Stimulated activated CD4-positive, alpha-beta T cell treated with anti-CD3 and anti-CD28 coated beads, Interleukin-12 subunit alpha, Interleukin-12 subunit beta, amount 100 ng/mL, for 4 hours (primary cell): ENCODE results near the gene HNRNPM.
"Not testable (repeated sequence)": the region's sequence is repeated elsewhere in the genome, so short reads cannot be mapped to it uniquely, and the experiment has no call there.

ENCODE experiments used
- DNase-seq: peaks from one replicate; pipeline ENCODE4 v3.0.0-alpha.2; 2020

HNRNPM gene

DNA sequence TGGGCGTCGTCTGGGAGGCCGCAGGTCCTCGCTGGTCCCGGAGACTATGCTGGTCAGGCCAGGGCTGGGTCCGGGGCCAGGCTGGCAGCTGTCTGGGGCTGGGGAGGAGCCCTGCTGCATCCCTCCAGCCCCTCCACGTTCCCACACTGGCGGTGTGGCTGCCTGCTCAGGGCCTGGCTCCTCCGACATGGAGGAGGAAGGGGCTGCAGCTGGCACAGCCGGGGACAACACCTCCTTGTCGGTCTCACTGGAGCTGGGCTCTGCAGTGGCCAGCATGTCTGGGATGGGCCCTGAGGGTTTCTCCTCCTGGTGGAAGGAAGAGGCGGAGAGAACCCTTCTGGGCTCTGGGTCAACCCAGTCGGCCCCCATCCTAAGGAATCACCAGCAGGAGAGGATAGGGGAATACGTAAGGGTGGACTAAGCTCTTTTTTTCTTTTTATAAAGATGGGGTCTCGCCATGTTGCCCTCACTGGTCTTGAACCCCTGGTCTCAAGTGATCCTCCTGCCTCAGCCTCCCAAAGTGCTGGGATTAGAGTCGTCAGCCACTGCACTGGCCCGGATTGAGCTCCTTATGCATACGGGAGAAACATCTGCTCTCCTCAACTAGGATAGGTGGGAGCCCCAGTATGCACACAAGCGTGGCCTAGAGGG lies 68.4 kb downstream of the HNRNPM start:
- DNase-seq = no peak

DNA sequence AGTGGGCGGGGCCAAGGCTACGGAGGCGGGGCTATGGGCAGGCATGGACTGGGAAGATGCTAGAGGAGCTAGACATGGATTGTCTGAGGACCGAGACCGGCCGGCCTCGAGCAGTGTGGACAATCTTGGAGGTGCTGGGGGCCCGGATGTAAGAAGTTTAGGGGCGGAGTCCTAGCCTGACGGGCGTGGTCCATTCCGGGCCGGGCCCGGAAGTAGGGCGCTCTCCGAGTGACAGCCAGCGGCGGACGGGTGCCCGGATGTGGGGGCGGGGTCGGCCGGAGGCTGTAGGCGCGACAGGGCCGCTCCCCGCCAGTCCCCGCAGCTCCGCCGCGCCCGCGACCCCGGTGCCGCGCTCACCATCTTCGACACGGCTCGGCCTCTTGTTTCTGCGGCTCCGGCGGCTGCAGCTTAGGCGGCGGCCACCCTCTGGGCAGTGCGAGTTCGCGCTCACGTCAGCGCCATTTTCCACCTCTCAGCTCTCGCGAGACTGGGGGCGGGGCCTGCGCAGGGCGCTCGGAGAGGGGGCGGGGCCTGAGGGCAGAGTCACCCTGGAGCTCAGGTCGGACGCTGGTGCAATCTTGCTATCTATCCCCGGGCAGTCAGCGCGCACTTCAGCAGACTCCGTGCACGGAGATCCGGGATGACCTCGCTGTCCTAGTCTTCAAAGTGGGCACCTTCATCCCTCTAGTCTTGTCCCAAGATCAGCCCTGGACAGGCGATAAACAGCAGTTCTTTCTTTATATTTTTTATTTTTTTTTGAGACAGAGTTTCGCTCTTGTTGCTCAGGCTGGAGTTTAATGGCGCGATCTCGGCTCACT lies 69.1 kb downstream of the HNRNPM start, which contains the start of gene ZNF414:
TSS of gene ZNF414 (minus strand) at position 481 of the 818 bp plus-strand sequence. CDS start at position 360, 121 bp downstream.
- peak; percentile 99 for DNase-seq

DNA sequence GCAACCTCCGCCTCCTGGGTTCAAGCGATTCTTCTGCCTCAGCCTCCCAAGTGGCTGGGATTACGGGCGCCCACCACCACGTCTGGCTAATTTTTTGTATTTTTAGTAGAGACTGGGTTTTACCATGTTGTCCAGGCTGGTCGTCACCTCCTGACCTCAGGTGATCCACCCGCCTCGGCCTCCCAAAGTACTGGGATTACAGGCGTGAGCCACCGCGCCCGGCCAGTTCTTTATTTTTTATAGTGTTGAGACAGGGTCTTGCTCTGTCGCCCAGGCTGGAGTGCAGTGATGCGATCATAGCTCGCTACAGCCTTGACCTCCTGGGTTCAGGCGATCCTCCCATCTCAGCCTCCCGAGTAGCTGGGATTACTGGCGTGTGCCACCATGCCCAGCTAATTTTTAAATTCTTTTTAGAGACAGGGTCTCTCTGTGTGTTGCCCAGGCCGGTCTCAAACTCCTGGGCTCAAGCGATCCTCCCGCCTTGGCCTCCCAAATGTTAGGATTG lies 69.8 kb downstream of the HNRNPM start:
- not testable (repeated sequence) for DNase-seq

DNA sequence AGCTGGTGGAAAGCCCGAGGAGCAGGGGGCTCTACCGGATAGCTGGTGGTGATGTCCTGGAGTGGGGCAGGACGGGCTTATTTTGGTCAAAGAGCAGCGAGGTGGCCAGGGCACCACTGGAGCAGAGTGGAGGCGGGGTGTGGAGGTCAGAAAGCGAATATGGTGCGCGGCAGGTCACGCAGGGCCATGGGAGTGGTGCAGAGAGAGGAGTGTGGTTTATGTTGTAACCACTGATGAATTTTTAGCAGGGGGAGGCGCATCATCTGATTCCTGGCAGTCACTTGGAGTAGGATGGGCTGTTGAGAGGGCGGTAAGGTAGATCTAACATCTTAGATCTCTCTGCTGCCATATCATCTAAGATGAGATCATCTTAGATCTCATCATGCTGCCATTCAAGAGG lies 70.5 kb downstream of the HNRNPM start:
- no peak for DNase-seq

DNA sequence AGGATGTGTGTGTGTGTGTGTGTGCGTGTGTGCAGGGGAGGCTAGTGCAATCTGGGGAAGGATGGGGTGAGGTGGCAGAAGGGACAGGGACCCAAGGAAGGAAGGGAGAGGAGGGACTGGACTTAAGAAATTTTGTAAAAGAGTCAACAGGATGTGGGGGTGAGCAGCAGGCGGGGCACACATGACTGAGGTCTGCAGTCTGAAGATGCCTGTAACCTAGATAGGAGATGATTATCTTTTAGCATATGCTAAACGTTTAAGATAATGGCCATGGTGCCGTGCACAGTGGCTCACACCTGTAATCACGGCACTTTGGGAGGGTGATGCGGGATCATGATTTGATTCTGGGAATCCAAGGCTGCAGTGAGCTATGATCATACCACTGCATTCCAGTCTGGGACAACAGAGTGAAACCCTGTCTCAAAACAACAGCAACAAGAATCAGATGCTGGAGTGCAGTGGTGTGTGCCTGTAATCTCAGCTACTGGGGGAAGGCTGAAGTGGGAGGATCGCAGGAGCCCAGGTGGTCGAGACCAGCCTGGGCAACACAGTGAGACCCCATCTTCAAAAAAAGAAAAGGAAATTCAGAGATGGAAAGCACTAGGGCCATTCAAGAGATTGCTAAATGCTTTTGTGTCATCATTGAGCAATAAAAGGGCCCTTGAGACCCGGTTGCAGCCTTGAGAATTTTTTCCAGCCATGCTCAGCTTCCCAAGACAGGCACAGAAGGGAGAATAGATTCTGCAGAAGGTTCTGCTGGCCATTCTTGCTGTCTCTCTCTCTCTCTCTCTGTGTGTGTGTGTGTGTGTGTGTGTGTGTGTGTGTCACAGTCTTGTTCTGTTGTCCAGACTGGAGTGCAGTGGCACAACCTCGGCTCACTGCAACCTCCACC lies 73.0 kb downstream of the HNRNPM start:
- DNase-seq = no peak

DNA sequence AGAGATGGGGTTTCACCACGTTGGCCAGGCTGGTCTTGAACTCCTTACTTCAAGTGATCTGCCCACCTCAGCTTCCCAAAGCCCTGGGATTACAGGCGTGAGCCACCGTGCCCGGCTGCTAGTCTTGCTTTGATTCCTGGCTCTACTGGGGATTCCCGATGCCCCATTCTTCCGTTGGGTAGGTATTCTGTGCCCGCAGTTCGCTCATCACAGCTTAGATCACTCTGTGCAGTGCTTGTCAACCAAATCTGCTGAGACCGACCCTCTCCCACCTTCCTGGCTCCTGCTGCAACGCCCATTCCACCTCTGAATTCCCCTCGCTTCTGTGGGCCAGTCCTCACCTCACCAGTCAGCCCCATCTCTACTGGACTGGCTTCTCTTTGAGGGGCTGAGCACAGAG lies 73.8 kb downstream of the HNRNPM start:
- DNase-seq = no peak

DNA sequence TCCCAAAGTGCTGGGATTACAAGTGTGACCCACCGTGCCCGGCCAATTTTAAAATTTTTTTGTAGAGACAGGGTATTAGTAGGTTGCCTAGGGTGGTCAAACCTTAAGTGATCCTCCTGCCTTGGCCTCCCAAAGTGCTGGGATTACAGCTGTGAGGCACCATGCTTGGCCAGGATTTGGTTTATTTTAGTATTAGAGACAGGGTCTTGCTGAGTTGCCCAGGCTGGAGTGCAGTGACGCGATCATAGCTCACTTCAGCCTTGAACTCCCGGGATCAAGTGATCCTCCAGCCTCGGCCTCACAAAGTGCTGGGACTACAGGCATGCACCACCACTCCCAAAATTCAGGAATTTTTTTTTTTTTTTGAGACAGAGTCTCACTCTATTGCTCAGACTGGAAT lies 74.6 kb downstream of the HNRNPM start:
- no peak for DNase-seq

DNA sequence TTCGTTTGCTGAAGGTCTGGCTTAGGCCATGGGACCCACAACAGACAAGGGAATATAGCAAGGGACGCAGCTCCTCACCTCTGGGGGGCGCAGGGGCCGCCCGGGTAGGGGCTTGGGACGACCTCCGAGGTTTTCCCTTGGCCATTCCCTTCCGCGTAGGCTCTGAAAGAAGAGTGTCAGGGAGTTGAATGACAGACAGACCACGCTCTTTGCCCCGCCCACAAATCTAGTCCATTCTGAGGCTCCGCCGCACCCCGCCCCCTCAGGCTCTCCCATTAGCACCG lies 80.6 kb downstream of the HNRNPM start:
- DNase-seq = no peak

DNA sequence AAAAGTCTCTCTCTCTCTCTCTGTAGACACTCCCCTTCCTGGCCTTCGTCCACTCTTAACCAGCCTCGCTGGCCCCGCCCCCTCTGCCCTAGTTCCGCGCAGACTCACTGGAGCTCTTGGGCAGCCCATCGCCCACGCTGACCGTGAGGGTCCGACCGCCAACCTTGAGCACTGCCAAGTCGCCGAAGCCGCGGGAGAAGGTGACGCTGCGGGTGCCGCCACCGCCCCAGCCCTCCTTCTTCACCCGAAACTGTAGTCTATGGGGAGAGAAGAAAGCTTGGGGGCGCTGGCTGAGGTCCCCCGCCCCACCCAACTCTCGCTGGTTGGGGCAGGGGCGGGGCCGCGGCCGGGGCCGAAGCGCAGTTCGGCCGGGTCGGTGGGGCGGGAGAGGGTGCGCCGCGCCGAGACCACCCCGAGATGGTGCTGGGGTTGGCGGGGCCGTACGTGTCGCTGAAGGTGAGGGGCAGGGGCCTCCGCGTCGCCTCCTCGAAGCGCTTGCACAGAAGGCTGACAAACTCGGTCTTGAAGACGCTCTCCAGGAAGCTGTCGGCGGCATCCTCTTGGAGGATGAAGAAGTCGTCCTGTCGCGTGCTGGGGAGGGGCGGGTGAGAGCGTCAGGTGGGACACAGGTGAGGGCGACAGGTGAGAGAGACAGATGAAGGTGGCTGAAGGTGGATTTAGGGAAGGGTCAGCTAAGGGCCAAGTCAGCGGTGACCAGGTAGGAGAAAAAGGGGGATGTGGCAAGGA lies 81.7 kb downstream of the HNRNPM start:
- DNase-seq = no peak

DNA sequence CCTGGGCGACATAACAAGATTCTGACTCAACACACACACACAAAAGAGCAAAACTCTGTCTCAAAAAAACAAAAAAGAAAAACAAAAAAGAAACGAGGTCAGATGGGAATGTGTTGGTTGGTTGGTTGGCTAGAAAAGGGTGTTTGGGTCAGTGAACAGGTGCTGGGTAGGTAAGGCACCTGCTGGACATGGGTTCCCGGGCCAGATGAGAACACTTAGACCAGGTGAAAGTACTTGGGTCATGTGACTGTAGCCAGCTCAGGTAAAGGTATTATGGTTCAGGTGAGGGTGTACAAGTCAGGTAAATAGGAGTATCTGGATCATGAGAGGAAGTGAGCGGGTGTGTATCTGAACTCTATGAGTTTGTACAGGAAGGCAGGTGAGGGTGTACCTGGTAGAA lies 83.7 kb downstream of the HNRNPM start:
- DNase-seq = no peak

DNA sequence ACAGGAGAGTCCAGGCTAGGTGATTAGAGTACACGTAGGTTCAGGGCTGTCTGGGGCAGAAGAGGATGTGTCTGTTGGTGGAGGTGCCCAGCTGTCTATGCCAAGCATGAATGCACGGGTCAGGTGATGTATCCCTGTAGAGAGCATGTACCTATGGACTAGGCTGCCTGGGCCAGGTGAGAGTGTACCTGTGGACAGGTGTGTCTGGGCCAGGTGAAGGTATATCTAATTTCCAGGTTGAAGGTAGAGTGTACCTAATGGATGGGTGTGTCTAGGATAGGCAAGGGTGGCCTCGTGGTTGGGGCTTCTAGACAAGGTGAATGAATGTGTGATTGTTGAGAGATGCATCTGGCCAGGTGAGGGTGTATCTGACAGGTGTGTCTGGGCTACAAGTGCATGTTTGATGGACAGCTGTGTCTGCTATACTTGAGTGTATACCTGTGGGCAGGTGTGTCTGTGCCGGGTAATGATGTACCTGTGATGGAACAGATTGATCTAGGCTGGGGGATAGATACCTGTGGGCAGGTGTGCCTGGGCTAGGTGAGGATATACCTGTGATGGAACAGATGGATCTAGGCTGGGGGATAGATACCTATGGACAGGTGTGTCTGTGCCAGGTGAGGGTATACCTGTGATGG lies 84.7 kb downstream of the HNRNPM start:
- DNase-seq = no peak

DNA sequence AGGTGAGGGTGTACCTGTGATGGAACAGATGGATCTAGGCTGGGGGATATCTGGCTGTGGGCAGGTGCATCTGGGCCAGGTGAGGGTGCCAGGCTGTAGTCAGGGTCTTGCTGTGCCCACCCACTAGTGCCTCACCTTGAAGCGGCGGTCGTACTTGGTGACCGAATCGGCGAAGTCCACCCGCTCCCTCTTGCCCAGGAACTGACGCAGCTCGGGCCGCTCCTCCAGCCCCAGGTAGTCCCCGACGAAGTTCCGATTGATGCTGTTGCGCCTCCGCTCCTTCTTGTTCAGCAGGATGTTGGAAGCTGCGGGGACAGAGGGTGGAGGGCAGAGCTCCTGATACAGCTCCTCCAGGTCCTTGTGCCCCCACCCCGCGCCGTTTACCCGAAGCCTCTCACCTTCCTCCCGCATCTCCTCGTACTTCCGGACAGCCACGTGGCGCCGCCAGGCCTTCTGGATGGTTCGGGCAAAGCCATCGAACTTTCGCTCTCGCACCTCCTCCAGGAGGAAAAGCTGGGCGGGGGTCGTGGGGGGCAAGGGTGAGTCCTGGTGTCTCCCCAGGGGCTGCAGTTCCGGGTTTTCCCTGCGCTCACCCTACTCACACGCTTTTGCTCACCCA lies 85.4 kb downstream of the HNRNPM start:
- DNase-seq = no peak

DNA sequence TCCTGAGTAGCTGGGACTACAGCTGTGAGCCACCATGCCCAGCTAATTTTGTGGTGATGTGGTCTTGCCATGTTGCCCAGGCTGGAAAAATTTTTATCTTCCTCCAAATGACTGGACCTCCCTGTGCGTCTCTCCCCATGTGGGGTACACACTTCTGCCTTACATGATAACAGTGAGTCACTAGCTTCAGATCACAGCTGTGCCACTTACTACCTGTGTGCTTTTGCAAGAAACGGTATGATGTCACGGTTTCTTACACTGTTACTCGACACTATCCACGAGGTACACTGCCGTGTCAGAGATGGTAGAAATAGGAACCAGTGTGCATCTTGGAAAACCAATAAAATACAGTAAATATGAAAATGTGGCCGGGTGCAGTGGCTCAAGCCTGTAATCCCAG lies 86.7 kb downstream of the HNRNPM start:
- DNase-seq = no peak

DNA sequence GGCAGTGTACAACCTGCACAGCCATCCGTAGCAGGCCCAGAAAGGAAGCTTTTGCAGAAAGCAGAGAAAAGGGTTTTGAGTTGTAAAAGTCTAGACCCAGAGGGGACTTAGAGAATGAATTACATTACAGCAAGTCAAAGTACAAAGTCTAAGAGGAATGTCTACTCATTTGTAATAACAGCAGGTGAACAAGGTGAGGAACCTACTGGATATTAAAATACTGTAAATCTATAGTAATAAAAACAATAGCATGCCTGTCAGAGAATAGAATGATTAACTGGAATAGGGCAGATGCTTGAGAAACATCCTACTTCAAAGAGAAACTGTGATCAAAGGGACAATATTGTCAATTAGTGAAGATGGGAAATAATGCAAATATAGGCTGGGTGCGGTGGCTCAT lies 87.5 kb downstream of the HNRNPM start:
- DNase-seq = no peak

DNA sequence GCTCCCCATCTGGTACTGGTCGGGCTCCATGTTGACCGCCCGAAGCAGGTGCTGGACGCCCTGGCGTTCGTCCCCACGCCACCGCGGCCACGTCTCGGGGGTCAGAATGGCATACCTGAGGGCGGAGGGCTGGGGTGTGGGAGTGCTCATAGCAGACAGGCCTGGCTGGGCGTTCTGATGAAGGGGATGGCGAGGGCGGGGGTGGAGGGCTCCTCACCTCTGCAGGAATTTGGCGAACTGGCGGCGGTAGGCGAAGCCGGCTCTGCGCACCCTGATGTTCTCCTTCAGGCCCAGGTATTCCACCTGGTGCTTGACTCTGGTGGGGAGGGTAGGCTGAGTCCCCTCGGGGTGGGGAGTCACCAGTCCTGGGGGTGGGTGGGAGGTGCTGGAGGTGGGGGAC lies 91.5 kb downstream of the HNRNPM start:
- no peak for DNase-seq

DNA sequence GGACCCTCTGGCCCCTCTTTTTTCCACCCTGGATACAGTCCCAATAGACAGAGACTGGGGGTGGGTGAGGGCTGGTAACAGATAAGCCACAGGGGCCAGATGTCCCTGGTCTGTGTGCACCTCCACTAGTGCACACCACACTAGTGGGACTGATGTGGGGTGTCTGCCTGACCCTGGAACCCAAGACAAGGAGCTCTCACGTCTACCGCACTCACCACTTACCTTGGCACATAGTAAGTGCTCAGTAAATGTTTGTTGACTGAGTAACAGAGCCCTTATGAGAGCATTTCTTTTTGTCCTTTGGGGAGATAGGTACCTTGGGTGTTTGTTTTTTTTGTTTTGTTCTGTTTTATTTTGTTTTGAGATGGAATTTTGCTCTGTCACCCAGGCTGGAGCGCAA lies 92.3 kb downstream of the HNRNPM start:
- DNase-seq = no peak
